OCI-LY7 (cell line): ENCODE data around the gene ELAVL3. TPM values are rescaled to one million over a fixed set of nuclear protein-coding genes. Genes with fewer than 3 reads are reported as not detected.
"Not testable (repeated sequence)": the region's sequence is repeated elsewhere in the genome, so short reads cannot be mapped to it uniquely, and the experiment has no call there.

Source experiments
- BruUV-seq: library from RNA; stranded (reverse); fragments of 400-500 nt; replicated peaks from 2 replicates; lab custom pipeline; 2021; lab: Mats Ljungman, UMichigan
- CTCF ChIA-PET: fragments of 300-600 bp; sonication (Branson Sonifier 250); formaldehyde crosslinking; loops from one replicate; lab custom pipeline; 2022; ENCODE audit warnings: antibody characterized with exemption; ENCODE audit not compliant: unreplicated experiment; lab: Charles Lee
- POLR2A ChIA-PET: fragments of 300-600 bp; sonication (Branson Sonifier 250); formaldehyde crosslinking; loops from one replicate; lab custom pipeline; 2022; ENCODE audit warnings: antibody characterized with exemption; lab: Charles Lee
- DNase-seq: peaks from one replicate; pipeline ENCODE4 v3.0.0-alpha.2; 2015; ENCODE audit warnings: low spot score
- H2AFZ ChIP-seq: fragments of 200-600 bp; sonication (generic), shearing (Covaris generic); 2 replicates; pipeline ENCODE4 v1.6.1; 2014; ENCODE audit warnings: mild to moderate bottlenecking, antibody characterized with exemption, low read length, moderate library complexity
- H3K27ac ChIP-seq: fragments of 200-600 bp; sonication (generic); 2 replicates; pipeline ENCODE4 v1.5.1; 2014; ENCODE audit warnings: mixed run types, low read depth, mild to moderate bottlenecking, moderate library complexity, low read length, inconsistent platforms; ENCODE audit not compliant: poor library complexity, severe bottlenecking
- H3K36me3 ChIP-seq: fragments of 200-600 bp; sonication (generic); 2 replicates; pipeline ENCODE4 v1.6.1; 2014; ENCODE audit warnings: mild to moderate bottlenecking, antibody characterized with exemption, low read length, moderate library complexity, mixed read lengths; ENCODE audit not compliant: insufficient read depth
- H3K4me1 ChIP-seq: fragments of 200-600 bp; sonication (generic); 2 replicates; pipeline ENCODE4 v1.5.1; 2014; ENCODE audit warnings: mild to moderate bottlenecking, low read length; ENCODE audit not compliant: insufficient read depth, poor library complexity, severe bottlenecking
- H3K4me2 ChIP-seq: fragments of 200-600 bp; sonication (generic); 2 replicates; pipeline ENCODE4 v1.6.1; 2014; ENCODE audit warnings: mild to moderate bottlenecking, low read length
- H3K4me3 ChIP-seq: fragments of 200-600 bp; sonication (generic); 2 replicates; pipeline ENCODE4 v1.5.1; 2014; ENCODE audit warnings: mild to moderate bottlenecking, low read depth, low read length; ENCODE audit not compliant: poor library complexity, severe bottlenecking
- H3K79me2 ChIP-seq: fragments of 200-600 bp; sonication (generic); 2 replicates; pipeline ENCODE4 v1.6.1; 2016; ENCODE audit warnings: low read depth, mild to moderate bottlenecking, low read length, moderate library complexity, mixed read lengths; ENCODE audit not compliant: insufficient read depth
- H3K9me2 ChIP-seq: fragments of 200-600 bp; sonication (generic); 2 replicates; pipeline ENCODE4 v1.6.1; 2016; ENCODE audit warnings: mild to moderate bottlenecking, low read length, mixed read lengths; ENCODE audit not compliant: insufficient read depth
- H3K9me3 ChIP-seq: fragments of 200-600 bp; sonication (generic); 2 replicates; pipeline ENCODE4 v1.6.1; 2014; ENCODE audit warnings: mild to moderate bottlenecking, mixed run types, low read length, mixed read lengths
- H4K20me1 ChIP-seq: fragments of 200-600 bp; sonication (generic); 2 replicates; pipeline ENCODE4 v1.6.1; 2014; ENCODE audit warnings: mild to moderate bottlenecking, antibody characterized with exemption, low read length, moderate library complexity, mixed read lengths; ENCODE audit not compliant: insufficient read depth
- EZH2phosphoT487 ChIP-seq: fragments of 200-600 bp; sonication (generic); IDR thresholded peaks from 2 replicates; pipeline ENCODE4 v1.6.1; 2018; ENCODE audit warnings: low read depth, borderline replicate concordance, mild to moderate bottlenecking, mixed run types, antibody characterized with exemption, low read length, moderate library complexity, mixed read lengths
- intact Hi-C: fragments of 100-400 bp; cut with micrococcal nuclease; formaldehyde crosslinking; loops from one replicate; pipeline ENCODE4 v1.10.0; 2022; ENCODE audit not compliant: unreplicated experiment
- total RNA-seq, 2 experiments: library from RNA; depleted of rRNA in 1 of 2; stranded (reverse); fragments of >200 nt in 1 of 2; shearing (Covaris generic) in 1 of 2; gene quantifications; 2 replicates each; pipeline ENCODE4 v1.2.3, GENCODE V29; 2014 to 2022
- TF ChIP-seq, protein P1 (sequence below): fragments of 200-600 bp; sonication (generic); conservative IDR thresholded peaks from 2 replicates; pipeline ENCODE4 v1.5.1; 2014; ENCODE audit warnings: mild to moderate bottlenecking, antibody characterized with exemption, low read length, moderate library complexity, mixed read lengths

ELAVL3 gene
- total RNA-seq, 2 experiments from 2014 or later, result 0.30 to 0.95 TPM

DNA sequence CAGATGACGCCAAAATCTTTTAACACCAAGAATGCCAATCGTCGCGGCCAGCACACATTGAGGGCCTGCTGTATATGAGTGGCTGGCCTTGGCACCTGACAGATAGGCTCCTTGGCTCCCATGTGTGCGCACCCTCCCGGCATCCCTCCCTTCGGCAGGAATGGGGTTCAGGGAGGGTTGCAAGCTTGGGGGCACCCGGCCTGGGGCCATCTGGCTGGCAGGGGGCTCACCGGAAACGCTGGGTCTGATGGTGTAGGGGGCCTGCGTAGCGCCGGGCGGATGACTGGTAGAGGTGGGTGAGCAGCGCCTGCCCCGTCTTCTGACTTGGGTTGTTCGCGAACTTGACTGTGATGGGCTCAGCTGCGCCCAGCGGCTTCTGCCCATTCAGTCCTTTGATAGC is 23.0 kb downstream of the ELAVL3 start:
- ChIA-PET POLR2A (no interaction called here), CTCF (no interaction called here)
- Histone ChIP-seq H2AFZ (no peak overlapping the region), H3K9me2 (no peaks in the 10 kb centered on the region), H4K20me1 (no peaks in the 10 kb centered on the region), H3K9me3 (no peaks in the 10 kb centered on the region), H3K4me1 (no peaks in the 10 kb centered on the region), H3K27ac (no peak overlapping the region), H3K4me3 (no peak overlapping the region), H3K79me2 (no peaks in the 10 kb centered on the region), H3K36me3 (no peaks in the 10 kb centered on the region), H3K4me2 (no peak overlapping the region)
- TF ChIP-seq EZH2phosphoT487, result no peak
- TF ChIP-seq, protein P1, sequence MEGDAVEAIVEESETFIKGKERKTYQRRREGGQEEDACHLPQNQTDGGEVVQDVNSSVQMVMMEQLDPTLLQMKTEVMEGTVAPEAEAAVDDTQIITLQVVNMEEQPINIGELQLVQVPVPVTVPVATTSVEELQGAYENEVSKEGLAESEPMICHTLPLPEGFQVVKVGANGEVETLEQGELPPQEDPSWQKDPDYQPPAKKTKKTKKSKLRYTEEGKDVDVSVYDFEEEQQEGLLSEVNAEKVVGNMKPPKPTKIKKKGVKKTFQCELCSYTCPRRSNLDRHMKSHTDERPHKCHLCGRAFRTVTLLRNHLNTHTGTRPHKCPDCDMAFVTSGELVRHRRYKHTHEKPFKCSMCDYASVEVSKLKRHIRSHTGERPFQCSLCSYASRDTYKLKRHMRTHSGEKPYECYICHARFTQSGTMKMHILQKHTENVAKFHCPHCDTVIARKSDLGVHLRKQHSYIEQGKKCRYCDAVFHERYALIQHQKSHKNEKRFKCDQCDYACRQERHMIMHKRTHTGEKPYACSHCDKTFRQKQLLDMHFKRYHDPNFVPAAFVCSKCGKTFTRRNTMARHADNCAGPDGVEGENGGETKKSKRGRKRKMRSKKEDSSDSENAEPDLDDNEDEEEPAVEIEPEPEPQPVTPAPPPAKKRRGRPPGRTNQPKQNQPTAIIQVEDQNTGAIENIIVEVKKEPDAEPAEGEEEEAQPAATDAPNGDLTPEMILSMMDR, result no peak
- BruUV-seq, result no TSS peak
- intact Hi-C loops, result no loop called here
- DNase-seq, result no peak

DNA sequence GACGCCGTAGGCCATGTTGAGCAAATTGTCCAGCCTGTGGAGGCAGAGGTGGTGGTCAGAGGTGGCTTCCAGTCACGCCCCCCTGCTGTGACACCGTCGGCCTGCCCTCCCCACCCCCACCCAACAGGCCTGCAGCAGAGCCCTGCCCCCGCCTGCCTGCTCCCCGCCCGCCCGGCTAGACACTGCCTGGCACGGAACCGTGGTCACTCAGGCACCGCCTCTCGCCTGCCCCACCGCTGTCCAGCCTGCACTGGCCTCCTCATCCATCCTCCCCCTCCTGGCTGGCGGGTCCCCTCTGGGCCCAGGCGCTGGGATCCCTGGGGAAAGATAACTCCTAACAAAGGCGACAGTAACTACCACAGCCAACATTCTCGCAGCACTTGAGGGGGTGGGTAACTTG is 23.7 kb downstream of the ELAVL3 start:
- no peak overlapping the region for H3K4me3 ChIP-seq

DNA sequence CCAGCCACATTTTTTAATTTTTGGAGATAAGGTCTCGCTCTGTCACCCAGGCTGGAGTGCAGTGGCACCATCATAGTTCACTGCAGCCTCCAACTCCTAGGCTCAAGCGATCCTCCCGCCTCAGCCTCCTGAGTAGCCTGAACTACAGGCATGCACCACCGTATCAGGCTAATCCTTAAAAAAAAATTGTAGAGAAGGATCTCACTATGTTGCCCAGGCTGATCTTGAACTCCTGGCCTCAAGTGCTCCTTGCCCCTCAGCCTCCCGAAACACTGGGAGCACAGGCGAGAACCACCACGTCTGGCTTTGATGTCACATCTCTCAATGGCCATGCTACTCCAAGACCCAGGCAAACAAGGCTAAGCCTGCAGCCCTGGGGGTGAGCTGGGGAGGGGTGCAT is 24.2 kb downstream of the ELAVL3 start:
- Histone ChIP-seq H3K4me1 (peaks cover 8% of the 10 kb centered on the region), H2AFZ (no peak overlapping the region), H3K9me2 (no peaks in the 10 kb centered on the region), H3K27ac (no peak overlapping the region), H3K4me2 (no peak overlapping the region), H3K4me3 (no peak overlapping the region), H3K79me2 (no peaks in the 10 kb centered on the region), H3K9me3 (no peaks in the 10 kb centered on the region), H3K36me3 (no peaks in the 10 kb centered on the region), H4K20me1 (no peaks in the 10 kb centered on the region)
- POLR2A ChIA-PET, result no interaction called here
- BruUV-seq, result no TSS peak
- TF ChIP-seq EZH2phosphoT487, result no peak
- TF ChIP-seq, protein P1, result no peak
- CTCF ChIA-PET, result no interaction called here
- no peak for DNase-seq
- intact Hi-C loops, result no loop called here

More for the DNA sequence above, 23.7 kb downstream of the ELAVL3 start:
- Histone ChIP-seq H4K20me1 (no peaks in the 10 kb centered on the region), H3K27ac (no peak overlapping the region), H3K79me2 (no peaks in the 10 kb centered on the region), H3K36me3 (no peaks in the 10 kb centered on the region), H2AFZ (no peak overlapping the region), H3K9me2 (no peaks in the 10 kb centered on the region), H3K4me1 (peaks cover 4% of the 10 kb centered on the region), H3K4me2 (no peak overlapping the region), H3K9me3 (no peaks in the 10 kb centered on the region)
- POLR2A ChIA-PET, result no interaction called here
- BruUV-seq, result no TSS peak
- DNase-seq, result no peak
- intact Hi-C loops, result no loop called here
- TF ChIP-seq EZH2phosphoT487, result no peak
- TF ChIP-seq, protein P1, result no peak
- CTCF ChIA-PET, result no interaction called here

DNA sequence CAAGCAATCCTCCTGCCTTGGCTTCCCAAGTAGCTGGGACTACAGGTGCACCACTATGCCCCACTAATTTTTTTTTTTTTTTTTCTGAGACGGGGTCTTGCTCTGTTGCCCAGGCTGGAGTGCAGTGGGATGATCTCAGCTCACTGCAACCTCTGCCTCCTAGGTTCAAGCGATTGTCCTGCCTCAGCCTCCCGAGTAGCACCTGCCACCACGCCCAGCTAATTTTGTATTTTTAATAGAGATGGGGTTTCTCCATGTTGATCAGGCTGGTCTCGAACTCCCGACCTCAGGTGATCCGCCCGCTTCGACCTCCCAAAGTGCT is 25.7 kb downstream of the ELAVL3 start:
- H3K4me2 ChIP-seq, H3K79me2 ChIP-seq, H3K27ac ChIP-seq, H4K20me1 ChIP-seq, H3K9me3 ChIP-seq, H3K4me3 ChIP-seq, BruUV-seq, CTCF ChIA-PET, H3K36me3 ChIP-seq, H2AFZ ChIP-seq, H3K9me2 ChIP-seq, DNase-seq, intact Hi-C loops, POLR2A ChIA-PET: not testable (repeated sequence)
- peaks cover 12% of the 10 kb centered on the region for H3K4me1 ChIP-seq
